Esophagus muscularis mucosa (tissue), 3 donors: ENCODE results near the gene LIMS1.
A peak's percentile ranks its signal among the peaks of the same experiment; 100 is the strongest.

Source experiments
- CTCF ChIP-seq, 3 experiments: fragments of 200-600 bp in 2 of 3; fragments of 450-650 bp in 1 of 3; sonication (generic) in 2 of 3; IDR thresholded peaks; one replicate each; pipeline ENCODE4 v1.5.1; 2017 to 2019; ENCODE audit warnings: antibody characterized with exemption in 3 of 3, mild to moderate bottlenecking in 2 of 3, moderate library complexity in 1 of 3
- POLR2A ChIP-seq: fragments of 450-650 bp; IDR thresholded peaks from one replicate; pipeline ENCODE4 v1.6.1; 2017; ENCODE audit warnings: antibody characterized with exemption, moderate library complexity, mild to moderate bottlenecking, low read depth

GRCh38 chr2:108607706-108608301 is 73.5 kb downstream of the LIMS1 start:
- TF ChIP-seq CTCF (IDR thresholded peaks at IDR 0.05) (peak; percentile 61 to 73 (median 62)), POLR2A (no peak)
